Prostate gland (tissue), 2 donors: ENCODE results near the gene JAG2.

Experiments used
- CTCF ChIP-seq, 4 experiments: fragments of 200-600 bp in 2 of 4; fragments of 450-650 bp in 2 of 4; sonication (generic) in 2 of 4; IDR thresholded peaks; 1 replicate in 3 of 4; 2 replicates in 1 of 4; pipeline ENCODE4 v1.5.1; 2016 to 2019; ENCODE audit warnings: antibody characterized with exemption in 4 of 4, mild to moderate bottlenecking in 2 of 4, moderate library complexity in 2 of 4
- POLR2A ChIP-seq: fragments of 450-650 bp; IDR thresholded peaks from one replicate; pipeline ENCODE4 v1.6.1; 2016; ENCODE audit warnings: antibody characterized with exemption, mild to moderate bottlenecking

- TF ChIP-seq CTCF (IDR thresholded peaks at IDR 0.05): no peak
- no peak for TF ChIP-seq POLR2A
These were observed 28.7 kb downstream of the JAG2 start for GRCh38 chr14:105139831-105140239.
